Peyer's patch (tissue), 4 donors: Measurements from ENCODE around the gene GCC1. TPM values are rescaled to one million over a fixed set of nuclear protein-coding genes. Genes with fewer than 3 reads are reported as not detected.

Experiments
- DNase-seq, 3 donors: peaks; one replicate each; pipeline ENCODE4 v3.0.0-alpha.2; 2017 to 2019
- H3K27ac ChIP-seq, 4 donors: fragments of 200-600 bp; sonication (generic); one replicate each; pipeline ENCODE4 v1.5.1; 2016 to 2019
- H3K27me3 ChIP-seq, 2 donors: fragments of 200-600 bp; sonication (generic); one replicate each; pipeline ENCODE4 v1.5.1; 2019
- H3K36me3 ChIP-seq, 3 donors: fragments of 200-600 bp; sonication (generic); one replicate each; pipeline ENCODE4 v1.5.1; 2016 to 2019
- H3K4me1 ChIP-seq, 4 donors: fragments of 200-600 bp; sonication (generic); one replicate each; pipeline ENCODE4 v1.5.1; 2016 to 2019
- H3K4me3 ChIP-seq, 4 donors: fragments of 200-600 bp; sonication (generic); 1 replicate in 3 of 4; 2 replicates in 1 of 4; pipeline ENCODE4 v1.5.1; 2016 to 2019; ENCODE audit warnings: mild to moderate bottlenecking in 1 of 4
- H3K9me3 ChIP-seq, 4 donors: fragments of 200-600 bp; sonication (generic); one replicate each; pipeline ENCODE4 v1.5.1; 2016 to 2019; ENCODE audit warnings: mild to moderate bottlenecking in 1 of 4
- CTCF ChIP-seq, 6 experiments: fragments of 450-650 bp in 4 of 6; fragments of 200-600 bp in 2 of 6; sonication (generic) in 1 of 6; IDR thresholded peaks; one replicate each; pipeline ENCODE4 v1.5.1; 2017 to 2019; ENCODE audit warnings: antibody characterized with exemption in 6 of 6, mild to moderate bottlenecking in 3 of 6, moderate library complexity in 1 of 6
- POLR2A ChIP-seq, 2 donors: fragments of 450-650 bp; IDR thresholded peaks; one replicate each; pipeline ENCODE4 v1.5.1; 2017; ENCODE audit warnings: antibody characterized with exemption in 2 of 2, mild to moderate bottlenecking in 2 of 2, moderate library complexity in 2 of 2
- total RNA-seq, 4 donors: library from RNA; depleted of rRNA; stranded (reverse); fragments of >200 nt; gene quantifications; one replicate each; pipeline ENCODE4 v1.1.0, GENCODE V29; 2016

GCC1 gene
- total RNA-seq, 4 donors from 2014 or later, result 17.2 to 21.3 (median 20.0) TPM

- Histone ChIP-seq H3K4me1 (no peaks in the 10 kb centered on the region), H3K27ac (no peak overlapping the region), H3K27me3 (no peaks in the 10 kb centered on the region), H3K4me3 (no peak overlapping the region), H3K9me3 (no peaks in the 10 kb centered on the region), H3K36me3 (no peaks in the 10 kb centered on the region)
- DNase-seq, result no peak
- TF ChIP-seq POLR2A (IDR thresholded peaks at IDR 0.05) (no peak), CTCF (IDR thresholded peaks at IDR 0.05) (no peak)
Observed at GRCh38 chr7:127536394-127536691, 49.1 kb downstream of the GCC1 start.

- Histone ChIP-seq H3K9me3 (no peaks in the 10 kb centered on the region), H3K36me3 (no peaks in the 10 kb centered on the region), H3K27me3 (no peaks in the 10 kb centered on the region), H3K4me3 (no peak overlapping the region), H3K4me1 (no peaks in the 10 kb centered on the region), H3K27ac (no peak overlapping the region)
- DNase-seq, result no peak
- TF ChIP-seq POLR2A (IDR thresholded peaks at IDR 0.05), result no peak
- TF ChIP-seq CTCF (IDR thresholded peaks at IDR 0.05), result no peak
Observed at GRCh38 chr7:127535546-127536393, 49.6 kb downstream of the GCC1 start.

GRCh38 chr7:127534636-127535035, 50.8 kb downstream of the GCC1 start:
- Histone ChIP-seq H3K27ac (no peak overlapping the region), H3K36me3 (no peaks in the 10 kb centered on the region), H3K4me3 (no peak overlapping the region), H3K4me1 (no peaks in the 10 kb centered on the region), H3K9me3 (no peaks in the 10 kb centered on the region), H3K27me3 (no peaks in the 10 kb centered on the region)
- no peak for DNase-seq
- TF ChIP-seq POLR2A (IDR thresholded peaks at IDR 0.05) (no peak), CTCF (IDR thresholded peaks at IDR 0.05) (no peak)

- Histone ChIP-seq H3K4me1 (no peaks in the 10 kb centered on the region), H3K27ac (no peak overlapping the region), H3K36me3 (no peaks in the 10 kb centered on the region), H3K4me3 (no peak overlapping the region), H3K9me3 (no peaks in the 10 kb centered on the region), H3K27me3 (no peaks in the 10 kb centered on the region)
- DNase-seq, result no peak
- TF ChIP-seq POLR2A (IDR thresholded peaks at IDR 0.05) (no peak), CTCF (IDR thresholded peaks at IDR 0.05) (no peak)
Observed at GRCh38 chr7:127532736-127533135, 52.7 kb downstream of the GCC1 start.

- no peak overlapping the region for H3K27ac ChIP-seq
- H3K4me1 ChIP-seq, result no peaks in the 10 kb centered on the region
- H3K4me3 ChIP-seq, result no peak overlapping the region
- H3K36me3 ChIP-seq, result no peaks in the 10 kb centered on the region
- H3K27me3 ChIP-seq, result no peaks in the 10 kb centered on the region
- no peak for TF ChIP-seq CTCF (IDR thresholded peaks at IDR 0.05)
- no peak for TF ChIP-seq POLR2A (IDR thresholded peaks at IDR 0.05)
- no peak for DNase-seq
- no peaks in the 10 kb centered on the region for H3K9me3 ChIP-seq
Observed at GRCh38 chr7:127532151-127532550, 53.2 kb downstream of the GCC1 start.

Other genes with a start within 250 kb of the GCC1 start
- gene ZNF800, start 192.9 kb downstream of the GCC1 start, total RNA-seq, result 10 to 100 TPM; 25.9 to 48.1 (median 30.9) TPM
- gene ARF5, start 2.8 kb upstream of the GCC1 start, total RNA-seq, result 100 to 1,000 TPM in 3 of 4 donors, 10 to 100 TPM in 1; 52.8 to 149 (median 122) TPM
- gene FSCN3, start 8.1 kb upstream of the GCC1 start, total RNA-seq, result 1 to 10 TPM in 2 of 4 donors, not detected in 2; 1.7 to 3.3 TPM
- 1 to 10 TPM in 1 of 4 donors, under 1 TPM in 1, not detected in 2; 0.53 to 1.3 TPM for gene PAX4, start 32.5 kb upstream of the GCC1 start, total RNA-seq
- gene SND1, start 66.6 kb upstream of the GCC1 start, total RNA-seq, result 100 to 1,000 TPM in 1 of 4 donors, 10 to 100 TPM in 3; 55.5 to 305 (median 80.1) TPM